ENCODE measurements around the gene MOK.
"Not testable (repeated sequence)": the region's sequence is repeated elsewhere in the genome, so short reads cannot be mapped to it uniquely, and the experiment has no call there.

Gene MOK, protein sequence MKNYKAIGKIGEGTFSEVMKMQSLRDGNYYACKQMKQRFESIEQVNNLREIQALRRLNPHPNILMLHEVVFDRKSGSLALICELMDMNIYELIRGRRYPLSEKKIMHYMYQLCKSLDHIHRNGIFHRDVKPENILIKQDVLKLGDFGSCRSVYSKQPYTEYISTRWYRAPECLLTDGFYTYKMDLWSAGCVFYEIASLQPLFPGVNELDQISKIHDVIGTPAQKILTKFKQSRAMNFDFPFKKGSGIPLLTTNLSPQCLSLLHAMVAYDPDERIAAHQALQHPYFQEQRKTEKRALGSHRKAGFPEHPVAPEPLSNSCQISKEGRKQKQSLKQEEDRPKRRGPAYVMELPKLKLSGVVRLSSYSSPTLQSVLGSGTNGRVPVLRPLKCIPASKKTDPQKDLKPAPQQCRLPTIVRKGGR

DNA sequence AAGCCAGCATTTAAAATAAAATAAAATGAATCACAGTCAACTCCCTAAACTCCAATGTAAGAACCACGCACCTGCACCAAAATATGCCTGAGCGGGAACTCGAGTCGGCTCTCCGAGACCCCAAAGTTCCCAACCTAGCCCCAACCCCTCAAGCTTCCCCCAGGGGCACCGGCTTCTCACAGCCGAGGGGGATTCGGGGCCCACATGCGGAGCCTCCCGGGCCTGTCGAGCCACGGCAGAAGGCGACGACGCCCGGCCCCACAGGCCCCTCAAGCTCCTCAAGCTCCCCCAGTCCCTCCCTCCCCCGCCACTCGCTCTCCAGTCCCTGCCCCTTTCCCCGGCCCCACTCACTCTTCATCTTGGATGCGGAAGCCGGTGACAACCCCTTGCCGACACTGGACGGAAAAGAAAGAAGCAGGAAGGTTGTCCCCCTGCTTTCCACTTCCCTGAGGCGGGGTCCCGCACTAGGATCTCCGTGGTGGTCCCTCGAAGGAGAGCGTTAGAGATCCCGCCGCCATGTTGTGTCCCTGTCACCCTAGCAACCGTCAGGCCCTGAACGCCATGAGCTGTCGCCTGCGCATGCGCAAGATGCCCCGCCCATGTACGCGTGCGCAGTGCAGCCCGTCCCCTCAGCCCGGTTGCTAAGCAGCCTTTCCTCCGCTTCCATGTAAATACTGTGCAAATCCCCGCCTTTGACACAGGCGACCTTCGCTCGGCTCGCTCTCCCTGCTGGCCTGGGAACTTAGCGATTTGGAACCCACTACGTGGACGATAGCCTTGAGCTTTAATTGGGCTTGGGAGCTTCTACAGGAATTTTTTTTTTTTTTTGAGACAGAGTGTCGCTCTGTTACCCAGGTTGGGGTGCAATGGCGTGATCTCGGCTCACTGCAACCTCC lies at the start of gene MOK:
MOK (minus strand) TSS at position 554 of the 896 bp plus-strand sequence; CDS start at position 358, 196 bp downstream.
- DNase-seq: peak; percentile 94

DNA sequence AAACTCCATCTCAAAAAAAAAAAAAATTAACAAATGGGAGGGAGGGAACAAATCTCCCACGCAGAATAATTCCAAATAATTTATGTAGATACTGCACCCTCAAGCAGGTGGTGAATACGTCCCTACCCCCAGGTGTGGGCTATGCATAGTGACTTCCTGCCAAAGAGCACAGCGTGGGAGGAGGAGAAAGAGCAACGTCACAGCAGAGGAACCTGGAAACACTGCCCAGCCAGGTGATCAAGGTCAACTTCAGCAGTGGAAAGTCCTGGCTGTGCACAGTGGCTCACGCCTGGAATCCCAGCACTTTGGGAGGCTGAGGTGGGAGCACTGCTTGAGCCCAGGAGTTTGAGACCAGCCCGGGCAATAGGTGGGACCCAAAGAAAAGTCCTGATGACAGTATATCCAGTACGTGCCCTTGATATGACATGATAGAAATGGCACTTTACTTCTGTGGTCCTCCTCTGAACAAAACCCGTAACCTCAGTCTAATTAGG lies 48.2 kb upstream of the MOK start:
- DNase-seq: no peak

DNA sequence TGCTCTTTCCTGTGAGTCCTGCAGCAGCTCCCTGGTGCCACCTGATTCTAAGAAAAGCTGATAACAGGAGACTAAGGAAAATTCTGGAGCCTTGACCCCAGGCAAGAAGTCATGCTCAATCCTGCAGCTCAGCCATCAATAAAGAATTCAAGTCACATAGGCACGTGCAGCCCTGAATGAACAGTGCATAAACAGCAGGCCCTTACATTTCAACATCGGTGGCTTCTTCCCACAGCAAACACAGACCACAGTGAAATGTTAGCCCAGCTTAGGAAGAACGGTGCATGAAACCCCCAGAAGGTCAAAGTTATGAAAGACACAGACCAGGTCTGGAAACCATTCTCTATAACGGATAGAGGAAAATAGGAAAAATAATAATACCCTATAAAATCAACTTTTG lies 47.2 kb upstream of the MOK start:
- DNase-seq: no peak

DNA sequence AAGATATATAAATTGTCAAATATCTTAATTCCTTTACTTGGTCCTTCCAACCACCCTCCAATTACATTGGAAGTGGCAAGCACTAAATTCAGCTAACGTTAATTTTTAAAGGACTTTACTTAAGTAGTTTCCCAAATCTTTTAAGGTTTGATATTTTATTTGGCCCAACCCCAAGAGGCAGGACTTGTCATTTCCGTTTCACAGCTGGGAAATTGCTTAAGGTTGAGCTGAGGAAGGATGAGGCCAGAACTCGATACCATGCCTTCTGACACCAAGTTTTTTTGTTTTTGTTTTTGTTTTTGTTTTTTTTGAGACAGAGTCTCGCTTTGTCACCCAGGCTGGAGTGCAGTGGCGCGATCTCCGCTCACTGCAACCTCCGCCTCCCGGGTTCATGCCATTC lies 46.6 kb upstream of the MOK start:
- DNase-seq: not testable (repeated sequence)

DNA sequence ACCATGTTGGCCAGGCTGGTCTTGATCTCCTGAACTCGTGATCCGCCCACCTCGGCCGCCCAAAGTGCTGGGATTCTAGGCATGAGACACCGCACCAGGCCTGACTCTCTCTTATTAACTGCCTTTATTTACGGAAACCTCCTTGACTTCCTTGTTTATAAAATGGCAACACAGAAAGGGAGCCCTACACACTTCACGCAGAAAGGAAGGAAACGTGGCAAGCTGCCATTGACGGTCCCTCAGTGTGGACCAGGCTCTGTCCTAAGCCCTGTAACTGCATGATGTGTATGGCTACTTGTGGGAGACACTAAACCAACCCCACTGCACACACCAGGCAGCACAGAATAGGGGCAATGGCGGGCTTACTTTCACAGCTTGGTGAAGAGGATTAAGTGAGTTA lies 46.1 kb upstream of the MOK start:
- no peak for DNase-seq

DNA sequence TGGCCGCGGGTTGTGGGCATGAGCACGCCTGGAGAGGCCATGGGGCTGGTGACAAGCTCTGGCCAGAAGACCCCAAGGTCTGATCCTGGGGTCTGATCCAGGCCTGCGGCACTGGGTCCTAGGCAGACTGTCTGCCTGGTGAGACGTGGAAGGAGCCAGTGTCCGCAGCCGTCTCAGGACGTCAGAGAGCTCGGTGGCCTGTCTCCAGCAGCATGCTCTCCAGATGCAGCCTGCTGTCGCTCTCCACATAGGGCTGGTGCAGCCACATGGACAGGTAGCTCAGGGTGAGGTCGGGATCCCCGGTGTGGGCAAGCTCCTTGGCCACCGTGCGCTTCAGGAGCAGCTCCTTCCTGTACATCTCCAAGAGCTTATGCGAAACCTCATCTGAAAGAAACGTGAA lies 43.4 kb upstream of the MOK start:
- DNase-seq: no peak

DNA sequence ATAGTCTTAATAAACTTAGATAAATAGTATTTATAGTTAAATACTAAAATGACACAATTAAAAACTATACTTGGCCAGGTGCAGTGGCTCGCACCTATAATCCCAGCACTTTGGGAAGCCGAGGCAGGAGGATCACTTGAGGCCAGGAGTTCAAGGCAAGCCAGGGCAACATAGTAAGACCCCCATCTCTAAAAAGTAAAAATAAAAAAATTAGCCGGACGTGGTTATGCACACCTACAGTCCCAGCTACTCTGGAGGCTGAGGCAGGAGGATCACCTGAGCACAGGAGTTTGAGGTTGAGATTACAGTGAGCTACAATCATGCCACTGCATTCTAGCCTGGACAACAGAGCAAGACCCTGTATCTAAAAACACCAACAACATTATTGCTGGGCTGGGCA lies 41.7 kb upstream of the MOK start:
- no peak for DNase-seq

DNA sequence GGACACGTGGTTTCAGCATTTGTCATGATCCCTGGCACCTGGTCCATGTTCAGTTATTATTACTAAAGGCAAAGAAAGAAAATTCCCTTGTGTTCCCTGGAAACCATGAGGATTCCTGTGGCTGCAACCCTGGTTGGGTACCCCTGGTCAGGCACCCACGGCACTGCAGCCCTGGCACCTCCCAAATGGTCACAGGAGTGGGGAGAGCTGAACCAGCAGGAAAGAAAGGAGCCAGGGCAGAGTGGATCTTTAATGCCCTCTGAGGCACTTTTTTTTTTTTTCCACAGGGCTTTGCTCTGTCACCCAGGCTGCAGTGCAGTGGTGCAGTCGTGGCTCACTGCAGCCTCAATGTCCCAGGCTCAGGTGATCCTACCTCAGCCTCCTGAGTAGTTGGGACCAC lies 40.3 kb upstream of the MOK start:
- DNase-seq: no peak

DNA sequence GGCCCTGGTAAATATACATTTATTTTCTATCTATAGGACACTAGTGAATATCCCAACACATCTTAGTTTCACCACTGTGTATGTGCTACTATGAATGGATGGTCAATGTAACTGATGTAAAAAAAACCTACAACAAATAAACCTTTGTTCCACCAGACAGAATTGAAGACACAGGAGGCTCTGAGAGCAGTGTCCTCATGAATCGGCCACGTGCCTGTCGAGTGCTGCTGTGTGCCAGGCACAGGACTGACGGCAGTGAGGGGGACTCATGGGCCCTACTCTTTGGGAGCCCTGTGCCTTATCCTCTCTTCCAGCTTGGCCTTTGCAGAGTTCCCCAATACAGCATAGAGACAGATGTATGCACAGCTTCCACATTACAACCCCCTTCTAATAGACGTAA lies 39.5 kb upstream of the MOK start:
- no peak for DNase-seq

DNA sequence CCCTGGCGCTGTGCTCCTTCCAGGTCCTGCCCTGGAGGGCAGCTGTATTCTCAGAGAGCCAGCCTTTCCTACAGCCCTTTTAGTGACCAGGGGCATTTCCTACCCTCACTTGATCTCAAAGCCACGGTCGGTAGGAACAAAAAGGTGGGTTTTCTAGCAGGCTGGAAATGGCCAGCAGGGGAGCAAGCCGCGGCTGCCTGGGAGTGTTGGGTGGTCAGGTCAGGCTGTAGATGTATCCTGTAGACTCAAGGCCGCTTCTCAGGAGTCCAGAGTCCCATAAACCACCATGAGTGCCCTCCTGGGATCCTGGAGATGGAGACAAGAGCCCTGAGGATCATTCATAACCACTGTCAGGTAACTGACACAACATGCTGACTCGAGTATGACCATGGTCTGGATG lies 39.1 kb upstream of the MOK start:
- no peak for DNase-seq

DNA sequence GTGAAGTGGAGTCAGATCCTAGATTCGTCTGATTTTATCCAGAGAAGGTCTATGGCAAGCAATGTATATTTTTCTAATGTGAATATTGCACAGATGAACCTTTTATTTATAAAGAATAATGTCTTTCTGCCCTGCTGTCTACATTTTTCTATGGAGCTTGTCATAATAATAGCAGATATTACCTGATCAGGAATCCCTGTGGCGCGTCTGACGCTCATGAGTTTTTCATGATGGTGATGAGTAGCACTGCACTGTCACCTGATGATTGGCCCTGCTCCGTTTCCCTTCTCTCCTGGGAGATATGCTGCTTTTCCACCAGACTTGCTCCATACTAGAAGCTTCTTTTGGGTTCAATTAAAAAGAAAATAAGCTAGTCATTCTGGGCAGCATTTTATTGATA lies 37.3 kb upstream of the MOK start:
- no peak for DNase-seq

DNA sequence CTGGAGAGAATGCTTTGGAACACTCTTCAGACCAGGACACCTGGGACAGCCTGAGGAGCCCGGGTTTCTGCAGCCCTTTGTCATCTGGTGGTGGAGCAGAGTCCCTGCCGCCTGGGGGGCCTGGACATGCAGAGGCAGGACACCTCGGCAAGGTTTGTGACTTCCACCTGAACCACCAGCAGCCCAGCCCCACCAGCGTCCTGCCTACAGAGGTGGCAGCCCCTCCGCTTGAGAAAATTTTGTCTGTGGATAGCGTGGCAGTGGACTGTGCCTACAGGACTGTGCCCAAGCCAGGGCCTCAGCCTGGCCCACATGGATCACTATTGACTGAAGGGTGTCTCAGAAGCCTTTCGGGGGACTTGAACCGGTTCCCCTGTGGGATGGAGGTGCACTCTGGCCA lies 36.6 kb upstream of the MOK start:
- DNase-seq: no peak

DNA sequence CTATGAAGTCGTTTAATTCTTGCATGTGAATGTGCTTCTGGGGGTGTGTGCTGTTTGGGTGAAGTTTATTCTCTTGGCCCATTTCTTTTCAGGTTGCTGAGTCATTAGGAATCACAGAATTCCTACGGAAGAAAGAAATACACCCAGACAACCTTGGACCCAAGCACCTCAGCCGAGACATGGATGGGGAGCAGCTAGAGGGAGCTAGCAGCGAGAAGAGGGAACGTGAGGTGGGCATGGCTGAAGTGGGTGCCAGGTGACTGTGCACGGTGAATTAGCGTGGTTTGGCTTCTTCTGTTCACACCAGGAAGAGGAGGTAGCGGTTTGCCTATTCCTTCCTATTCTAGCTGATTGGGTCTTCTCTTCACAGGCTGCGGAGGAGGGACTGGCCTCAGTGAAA lies 33.8 kb upstream of the MOK start:
- DNase-seq: no peak

DNA sequence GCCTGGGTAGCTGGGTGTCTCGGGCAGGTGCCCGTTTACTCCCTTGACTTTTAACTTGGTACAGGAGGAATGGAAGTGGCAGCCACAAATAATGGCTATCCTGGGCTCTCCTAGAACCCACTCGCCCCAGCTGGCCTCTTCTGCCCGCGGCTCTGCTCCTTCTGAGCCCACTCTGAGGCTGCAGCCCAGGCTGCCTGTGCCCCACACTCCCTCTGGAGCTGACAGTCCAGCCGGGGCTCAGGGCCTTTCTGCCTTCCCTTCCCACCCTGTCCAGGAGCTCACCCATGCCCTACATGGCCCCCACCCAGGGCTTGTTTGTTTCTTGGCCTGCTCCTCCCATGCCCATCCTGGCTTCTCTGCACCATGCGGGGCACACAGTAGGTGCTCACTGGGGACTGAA lies 30.2 kb upstream of the MOK start:
- no peak for DNase-seq

DNA sequence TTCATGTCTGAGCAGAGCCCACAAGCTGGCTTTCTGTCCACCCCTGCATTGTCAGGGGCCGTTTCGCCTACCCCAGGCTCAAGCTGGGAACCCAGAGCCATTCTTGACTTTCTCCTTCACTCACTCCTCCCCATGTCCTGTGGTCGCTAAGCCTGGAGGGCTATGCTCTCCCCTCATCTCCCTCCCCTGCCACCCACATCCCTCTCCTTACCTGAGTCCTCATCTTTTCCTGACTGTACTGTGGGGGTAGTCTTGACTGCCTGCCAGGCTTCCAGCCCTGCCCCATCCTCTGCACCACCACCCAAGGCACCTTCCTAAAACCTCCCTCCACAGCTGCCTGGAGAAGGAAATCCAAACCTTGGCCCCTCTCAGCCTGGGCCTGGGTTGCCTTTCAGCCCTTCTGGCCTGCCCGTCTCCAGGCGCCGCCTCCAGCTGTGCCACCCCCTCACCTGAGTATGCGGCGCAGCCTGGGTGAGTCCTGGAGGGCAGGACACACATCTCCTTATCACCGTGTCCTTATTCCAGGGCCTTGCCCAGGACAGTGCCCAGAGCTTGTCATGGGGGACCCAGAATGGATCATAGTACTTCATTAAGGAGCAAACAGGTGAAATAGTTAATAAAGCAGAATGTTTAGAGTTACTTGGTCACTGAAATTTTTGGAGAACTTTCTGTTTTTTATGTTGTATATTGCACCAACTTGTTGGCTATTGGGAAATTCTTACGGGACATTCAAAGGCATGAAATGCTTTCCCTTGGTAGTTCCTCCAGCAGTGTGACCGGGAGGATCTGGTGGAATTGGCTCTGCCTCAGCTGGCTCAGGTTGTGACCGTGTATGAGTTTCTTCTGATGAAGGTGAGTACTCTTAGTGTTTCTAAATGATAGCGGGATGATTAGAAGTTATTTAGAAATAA lies 29.1 kb upstream of the MOK start:
- DNase-seq: no peak

DNA sequence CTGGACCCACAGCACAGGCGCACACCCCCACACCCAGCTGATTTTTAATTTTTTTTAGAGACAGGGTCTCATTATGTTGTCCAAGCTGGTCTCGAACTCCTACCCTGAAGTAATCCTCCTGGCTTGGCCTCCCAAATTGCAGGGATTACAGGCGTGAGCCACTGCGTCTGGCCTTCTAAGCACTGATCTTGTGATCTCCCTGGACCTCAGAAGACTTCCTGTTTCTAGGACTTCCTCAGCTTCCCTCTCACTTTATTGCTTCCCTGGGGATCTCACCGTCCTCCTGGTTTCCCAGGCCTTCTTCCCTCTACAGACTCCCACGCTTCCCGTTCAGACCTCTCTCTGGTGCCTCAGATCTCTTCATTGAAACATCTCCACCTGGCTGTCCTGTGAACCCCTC lies 28.4 kb upstream of the MOK start:
- no peak for DNase-seq

DNA sequence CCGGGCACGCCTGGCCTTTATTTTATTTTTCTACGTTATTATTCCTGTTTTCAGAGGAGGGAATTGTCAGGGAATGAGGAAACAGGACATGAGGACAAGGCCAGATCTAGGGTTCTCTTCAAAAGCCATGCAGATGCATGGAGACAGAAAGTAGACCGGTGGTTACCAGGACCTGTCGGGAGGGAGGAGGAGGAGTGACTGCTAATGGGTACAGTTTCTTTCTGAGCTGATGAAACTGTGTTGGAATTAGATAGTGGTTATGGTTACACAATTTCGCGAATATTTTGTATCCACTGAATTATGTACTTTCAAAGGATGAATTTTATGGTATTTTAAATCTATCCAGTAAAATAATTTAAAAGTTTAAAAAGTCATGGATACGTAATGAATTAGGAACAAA lies 25.8 kb upstream of the MOK start:
- DNase-seq: no peak

DNA sequence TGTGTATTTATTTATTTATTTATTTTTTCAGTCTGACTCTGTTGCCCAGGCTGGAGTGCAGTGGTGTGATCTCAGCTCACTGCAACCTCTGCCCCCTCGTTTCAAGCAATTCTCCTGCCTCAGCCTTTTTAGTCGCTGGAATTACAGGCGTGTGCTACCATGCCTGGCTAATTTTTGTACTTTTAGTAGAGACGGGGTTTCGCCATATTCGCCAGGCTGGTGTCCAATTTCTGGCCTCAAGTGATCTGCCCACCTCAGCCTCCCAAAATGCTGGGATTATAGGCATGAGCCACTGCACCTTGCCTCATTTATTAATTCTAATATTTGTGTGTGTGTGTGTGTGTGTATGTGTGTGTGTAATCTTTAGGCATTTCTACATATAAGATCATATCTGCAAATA lies 24.4 kb upstream of the MOK start:
- DNase-seq: not testable (repeated sequence)

DNA sequence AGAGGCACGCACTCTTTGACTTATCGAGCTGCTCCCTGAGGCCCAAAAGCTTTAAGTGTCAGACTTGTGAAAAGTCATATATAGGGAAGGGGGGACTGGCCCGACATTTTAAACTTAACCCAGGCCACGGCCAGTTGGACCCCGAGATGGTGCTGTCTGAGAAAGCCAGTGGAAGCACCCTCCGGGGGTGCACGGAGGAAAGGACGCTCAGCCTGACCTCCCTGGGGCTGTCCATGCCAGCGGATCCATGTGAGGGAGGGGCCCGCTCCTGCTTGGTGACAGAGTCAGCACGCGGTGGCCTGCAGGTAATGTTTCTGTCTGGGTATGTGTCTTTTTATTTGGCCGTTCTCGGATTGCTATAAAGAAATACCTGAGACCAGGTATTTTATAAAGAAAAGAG lies 21.6 kb upstream of the MOK start:
- DNase-seq: no peak

DNA sequence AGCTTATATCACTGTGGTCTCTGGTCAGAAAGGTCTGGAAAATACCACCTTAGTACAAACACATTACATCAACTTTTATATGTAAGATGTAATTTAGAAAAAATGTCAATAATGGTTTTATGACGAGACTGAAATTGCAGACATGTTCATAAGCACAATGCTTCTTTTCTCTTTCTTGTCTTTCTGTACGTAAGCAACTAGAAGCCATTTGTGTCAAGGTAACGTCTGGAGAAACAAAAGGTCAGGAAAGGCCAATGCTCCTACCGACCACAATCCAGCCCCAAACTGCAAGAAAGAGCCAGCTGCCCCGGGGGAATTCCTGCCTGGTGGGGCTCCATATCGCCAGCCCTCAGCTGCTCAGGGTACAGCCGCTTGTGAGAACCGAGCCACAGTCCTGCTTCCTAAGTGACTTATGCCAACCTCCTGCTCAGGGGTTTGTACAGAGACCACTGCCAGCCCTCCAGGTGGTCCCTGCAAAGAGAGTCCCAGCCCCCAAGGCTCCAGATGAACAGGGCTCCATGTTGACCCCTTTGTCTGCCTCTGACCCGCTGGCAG lies 20.9 kb upstream of the MOK start:
- DNase-seq: no peak

DNA sequence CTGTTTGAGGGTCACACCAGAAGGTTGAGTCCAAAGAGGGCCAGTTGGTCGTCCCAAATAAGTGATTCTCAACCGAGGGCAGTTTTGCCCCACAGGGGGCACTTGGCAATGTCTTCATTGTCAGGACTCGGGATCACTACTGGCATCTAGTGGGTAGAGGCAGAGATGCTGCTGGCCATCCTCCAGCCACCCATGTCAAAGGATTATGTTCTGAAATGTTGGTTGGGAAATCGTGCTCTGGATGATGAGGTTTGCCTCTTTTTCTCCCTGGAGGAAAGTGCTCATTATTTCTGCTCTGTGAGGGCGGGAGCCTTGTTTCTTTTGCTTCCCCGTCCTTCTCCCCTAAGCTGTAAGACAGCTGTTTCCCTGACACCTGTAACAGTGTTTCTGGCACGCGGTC lies 18.1 kb upstream of the MOK start:
- no peak for DNase-seq

Measured in stimulated activated CD4-positive, alpha-beta T cell treated with anti-CD3 and anti-CD28 coated beads, Interleukin-4, amount 100 ng/mL, for 1 hour (primary cell).